H1 (cell line): Measurements from ENCODE around the gene MFRP. TPM values are rescaled to one million over a fixed set of nuclear protein-coding genes. Genes with fewer than 3 reads are reported as not detected.

Experiments used
- ATF3 ChIP-seq: IDR thresholded peaks from 2 replicates; pipeline ENCODE4 v1.6.1; 2011; ENCODE audit warnings: low read depth, mild to moderate bottlenecking, low read length; ENCODE audit not compliant: insufficient read depth
- CBX8 ChIP-seq: fragments of 300-800, 300-1000 bp; sonication (generic); IDR thresholded peaks from 2 replicates; pipeline ENCODE4 v1.7.1; 2016; ENCODE audit warnings: low read depth, low read length, borderline replicate concordance
- HDAC6 ChIP-seq: IDR thresholded peaks from one replicate; pipeline ENCODE4 v1.7.1; 2012; ENCODE audit warnings: low read depth, mild to moderate bottlenecking, inconsistent platforms, low read length, moderate library complexity
- KDM4A ChIP-seq: IDR thresholded peaks from one replicate; pipeline ENCODE4 v1.7.1; 2012; ENCODE audit warnings: low read depth, mild to moderate bottlenecking, moderate library complexity, low read length, inconsistent platforms; ENCODE audit not compliant: severe bottlenecking
- polyA plus RNA-seq, 7 experiments: library from polyadenylated mRNA; depleted of rRNA in 3 of 7; stranded (reverse) in 5 of 7; unstranded in 2 of 7; fragments of >200 nt in 5 of 7; fragments of 200-250 nt in 2 of 7; gene quantifications; 1 replicate in 5 of 7; 2 replicates in 1 of 7; 4 replicates in 1 of 7; pipeline versions ENCODE4 v1.2.1 to v1.2.3, GENCODE V29; 2011 to 2013; ENCODE audit warnings: missing spikeins in 2 of 7, mixed read lengths in 2 of 7
- total RNA-seq: library from RNA; stranded (reverse); fragmentation: NEBNext Ultra II Directional; extraction: Animal tissue kit (Norgen Biotek cat#: 25700); gene quantifications from 2 replicates; pipeline ENCODE4 v1.2.1, GENCODE V29; 2021

The MFRP gene
- total and polyA plus RNA-seq, 2 of the 8 experiments (the other 6 are each of a cell fraction or from before 2014, with no cell fraction given): 0.02 TPM; not detected in 1

GRCh38 chr11:119300198-119300964, 46.1 kb downstream of the MFRP start (continued):
- no peak for TF ChIP-seq CBX8
- TF ChIP-seq HDAC6: no peak
- TF ChIP-seq ATF3: no peak
- TF ChIP-seq KDM4A: no peak
